HG03354 (cell line): Measurements from ENCODE around the gene HASPIN.

Experiments used
- ATAC-seq: cut with Tn5 transposase; IDR thresholded peaks from one replicate; pipeline ENCODE4 v1.9.1; 2021; ENCODE audit warnings: mild to moderate bottlenecking; ENCODE audit not compliant: unreplicated experiment, poor library complexity, severe bottlenecking

The HASPIN gene

GRCh38 chr17:3761036-3761917, 37.6 kb downstream of the HASPIN start:
- no peak for ATAC-seq

- ATAC-seq = no peak
Measured at GRCh38 chr17:3761918-3762380, 38.2 kb downstream of the HASPIN start.

- no peak for ATAC-seq
Measured at GRCh38 chr17:3762922-3763776, 39.4 kb downstream of the HASPIN start.

GRCh38 chr17:3763777-3764170, 40.1 kb downstream of the HASPIN start:
- ATAC-seq = no peak

GRCh38 chr17:3765981-3766380, 42.3 kb downstream of the HASPIN start:
- ATAC-seq = no peak

- ATAC-seq = no peak
Measured at GRCh38 chr17:3766779-3767178, 43.1 kb downstream of the HASPIN start.

- no peak for ATAC-seq
Measured at GRCh38 chr17:3768341-3768740, 44.6 kb downstream of the HASPIN start.

GRCh38 chr17:3768769-3769168, 45.1 kb downstream of the HASPIN start:
- no peak for ATAC-seq

- ATAC-seq = no peak
Measured at GRCh38 chr17:3770466-3770865, 46.8 kb downstream of the HASPIN start.

- no peak for ATAC-seq
Measured at GRCh38 chr17:3771140-3771539, 47.4 kb downstream of the HASPIN start.

GRCh38 chr17:3772764-3773163, 49.1 kb downstream of the HASPIN start:
- ATAC-seq = no peak

GRCh38 chr17:3773511-3773910, 49.8 kb downstream of the HASPIN start:
- no peak for ATAC-seq

GRCh38 chr17:3773966-3774365, 50.3 kb downstream of the HASPIN start:
- no peak for ATAC-seq
